ENCODE data around the gene PUM2. TPM values are rescaled to one million over a fixed set of nuclear protein-coding genes. Genes with fewer than 3 reads are reported as not detected.

PUM2 gene
- total and polyA plus RNA-seq, 2 of the 13 experiments (the other 11 are each of a cell fraction or from before 2014, with no cell fraction given), result 69.6 to 69.8 TPM

DNA sequence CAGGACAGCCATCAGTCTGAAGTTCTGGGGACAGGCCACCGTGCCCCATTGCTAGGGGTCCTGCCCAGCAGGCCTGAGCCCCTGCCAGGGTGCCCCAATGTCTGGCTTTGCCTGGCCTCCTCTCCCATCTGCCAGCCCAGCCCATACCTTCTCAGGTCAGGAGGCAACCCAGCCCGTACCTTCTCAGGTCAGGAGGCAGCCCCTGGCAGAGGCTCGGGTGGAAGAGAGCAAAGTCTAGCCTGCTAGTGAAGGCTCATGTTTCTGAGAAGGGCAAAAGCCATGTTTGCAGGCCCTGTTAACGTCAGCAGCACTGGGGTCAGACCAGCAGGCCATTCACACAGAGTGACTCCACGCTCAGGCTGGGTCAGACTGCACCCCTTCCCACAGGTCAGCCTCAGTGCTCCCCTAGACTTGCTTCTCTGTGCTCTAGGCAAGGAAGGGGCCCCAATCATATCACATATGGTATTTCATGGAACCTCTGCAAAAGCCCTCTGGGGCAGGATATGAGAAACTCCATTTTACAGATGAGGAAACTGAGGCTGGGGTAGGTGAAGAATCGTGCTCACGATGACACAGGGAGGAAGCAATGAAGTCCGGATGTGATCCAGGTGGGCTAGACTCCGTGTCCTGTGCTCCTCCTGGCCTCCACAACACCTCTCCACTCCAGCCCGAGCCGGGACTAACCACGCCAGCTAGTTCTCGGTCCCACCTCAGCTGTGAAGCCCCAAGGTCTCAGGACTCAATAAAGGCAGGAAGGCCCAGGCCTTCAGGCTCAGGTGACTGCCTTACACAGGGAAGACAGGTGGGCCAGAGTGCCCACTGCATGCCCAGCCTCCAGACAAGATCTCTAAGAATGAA lies 135.2 kb downstream of the PUM2 start (continued):
- TF ChIP-seq, protein P1, sequence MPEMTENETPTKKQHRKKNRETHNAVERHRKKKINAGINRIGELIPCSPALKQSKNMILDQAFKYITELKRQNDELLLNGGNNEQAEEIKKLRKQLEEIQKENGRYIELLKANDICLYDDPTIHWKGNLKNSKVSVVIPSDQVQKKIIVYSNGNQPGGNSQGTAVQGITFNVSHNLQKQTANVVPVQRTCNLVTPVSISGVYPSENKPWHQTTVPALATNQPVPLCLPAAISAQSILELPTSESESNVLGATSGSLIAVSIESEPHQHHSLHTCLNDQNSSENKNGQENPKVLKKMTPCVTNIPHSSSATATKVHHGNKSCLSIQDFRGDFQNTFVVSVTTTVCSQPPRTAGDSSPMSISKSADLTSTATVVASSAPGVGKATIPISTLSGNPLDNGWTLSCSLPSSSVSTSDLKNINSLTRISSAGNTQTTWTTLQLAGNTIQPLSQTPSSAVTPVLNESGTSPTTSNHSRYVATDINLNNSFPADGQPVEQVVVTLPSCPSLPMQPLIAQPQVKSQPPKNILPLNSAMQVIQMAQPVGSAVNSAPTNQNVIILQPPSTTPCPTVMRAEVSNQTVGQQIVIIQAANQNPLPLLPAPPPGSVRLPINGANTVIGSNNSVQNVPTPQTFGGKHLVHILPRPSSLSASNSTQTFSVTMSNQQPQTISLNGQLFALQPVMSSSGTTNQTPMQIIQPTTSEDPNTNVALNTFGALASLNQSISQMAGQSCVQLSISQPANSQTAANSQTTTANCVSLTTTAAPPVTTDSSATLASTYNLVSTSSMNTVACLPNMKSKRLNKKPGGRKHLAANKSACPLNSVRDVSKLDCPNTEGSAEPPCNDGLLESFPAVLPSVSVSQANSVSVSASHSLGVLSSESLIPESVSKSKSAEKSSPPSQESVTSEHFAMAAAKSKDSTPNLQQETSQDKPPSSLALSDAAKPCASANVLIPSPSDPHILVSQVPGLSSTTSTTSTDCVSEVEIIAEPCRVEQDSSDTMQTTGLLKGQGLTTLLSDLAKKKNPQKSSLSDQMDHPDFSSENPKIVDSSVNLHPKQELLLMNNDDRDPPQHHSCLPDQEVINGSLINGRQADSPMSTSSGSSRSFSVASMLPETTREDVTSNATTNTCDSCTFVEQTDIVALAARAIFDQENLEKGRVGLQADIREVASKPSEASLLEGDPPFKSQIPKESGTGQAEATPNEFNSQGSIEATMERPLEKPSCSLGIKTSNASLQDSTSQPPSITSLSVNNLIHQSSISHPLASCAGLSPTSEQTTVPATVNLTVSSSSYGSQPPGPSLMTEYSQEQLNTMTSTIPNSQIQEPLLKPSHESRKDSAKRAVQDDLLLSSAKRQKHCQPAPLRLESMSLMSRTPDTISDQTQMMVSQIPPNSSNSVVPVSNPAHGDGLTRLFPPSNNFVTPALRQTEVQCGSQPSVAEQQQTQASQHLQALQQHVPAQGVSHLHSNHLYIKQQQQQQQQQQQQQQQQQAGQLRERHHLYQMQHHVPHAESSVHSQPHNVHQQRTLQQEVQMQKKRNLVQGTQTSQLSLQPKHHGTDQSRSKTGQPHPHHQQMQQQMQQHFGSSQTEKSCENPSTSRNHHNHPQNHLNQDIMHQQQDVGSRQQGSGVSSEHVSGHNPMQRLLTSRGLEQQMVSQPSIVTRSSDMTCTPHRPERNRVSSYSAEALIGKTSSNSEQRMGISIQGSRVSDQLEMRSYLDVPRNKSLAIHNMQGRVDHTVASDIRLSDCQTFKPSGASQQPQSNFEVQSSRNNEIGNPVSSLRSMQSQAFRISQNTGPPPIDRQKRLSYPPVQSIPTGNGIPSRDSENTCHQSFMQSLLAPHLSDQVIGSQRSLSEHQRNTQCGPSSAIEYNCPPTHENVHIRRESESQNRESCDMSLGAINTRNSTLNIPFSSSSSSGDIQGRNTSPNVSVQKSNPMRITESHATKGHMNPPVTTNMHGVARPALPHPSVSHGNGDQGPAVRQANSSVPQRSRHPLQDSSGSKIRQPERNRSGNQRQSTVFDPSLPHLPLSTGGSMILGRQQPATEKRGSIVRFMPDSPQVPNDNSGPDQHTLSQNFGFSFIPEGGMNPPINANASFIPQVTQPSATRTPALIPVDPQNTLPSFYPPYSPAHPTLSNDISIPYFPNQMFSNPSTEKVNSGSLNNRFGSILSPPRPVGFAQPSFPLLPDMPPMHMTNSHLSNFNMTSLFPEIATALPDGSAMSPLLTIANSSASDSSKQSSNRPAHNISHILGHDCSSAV (CRISPR knock-in tag; IDR thresholded peaks at IDR 0.05; ENCODE audit: borderline replicate concordance), result no peak
- TF ChIP-seq, protein P2, sequence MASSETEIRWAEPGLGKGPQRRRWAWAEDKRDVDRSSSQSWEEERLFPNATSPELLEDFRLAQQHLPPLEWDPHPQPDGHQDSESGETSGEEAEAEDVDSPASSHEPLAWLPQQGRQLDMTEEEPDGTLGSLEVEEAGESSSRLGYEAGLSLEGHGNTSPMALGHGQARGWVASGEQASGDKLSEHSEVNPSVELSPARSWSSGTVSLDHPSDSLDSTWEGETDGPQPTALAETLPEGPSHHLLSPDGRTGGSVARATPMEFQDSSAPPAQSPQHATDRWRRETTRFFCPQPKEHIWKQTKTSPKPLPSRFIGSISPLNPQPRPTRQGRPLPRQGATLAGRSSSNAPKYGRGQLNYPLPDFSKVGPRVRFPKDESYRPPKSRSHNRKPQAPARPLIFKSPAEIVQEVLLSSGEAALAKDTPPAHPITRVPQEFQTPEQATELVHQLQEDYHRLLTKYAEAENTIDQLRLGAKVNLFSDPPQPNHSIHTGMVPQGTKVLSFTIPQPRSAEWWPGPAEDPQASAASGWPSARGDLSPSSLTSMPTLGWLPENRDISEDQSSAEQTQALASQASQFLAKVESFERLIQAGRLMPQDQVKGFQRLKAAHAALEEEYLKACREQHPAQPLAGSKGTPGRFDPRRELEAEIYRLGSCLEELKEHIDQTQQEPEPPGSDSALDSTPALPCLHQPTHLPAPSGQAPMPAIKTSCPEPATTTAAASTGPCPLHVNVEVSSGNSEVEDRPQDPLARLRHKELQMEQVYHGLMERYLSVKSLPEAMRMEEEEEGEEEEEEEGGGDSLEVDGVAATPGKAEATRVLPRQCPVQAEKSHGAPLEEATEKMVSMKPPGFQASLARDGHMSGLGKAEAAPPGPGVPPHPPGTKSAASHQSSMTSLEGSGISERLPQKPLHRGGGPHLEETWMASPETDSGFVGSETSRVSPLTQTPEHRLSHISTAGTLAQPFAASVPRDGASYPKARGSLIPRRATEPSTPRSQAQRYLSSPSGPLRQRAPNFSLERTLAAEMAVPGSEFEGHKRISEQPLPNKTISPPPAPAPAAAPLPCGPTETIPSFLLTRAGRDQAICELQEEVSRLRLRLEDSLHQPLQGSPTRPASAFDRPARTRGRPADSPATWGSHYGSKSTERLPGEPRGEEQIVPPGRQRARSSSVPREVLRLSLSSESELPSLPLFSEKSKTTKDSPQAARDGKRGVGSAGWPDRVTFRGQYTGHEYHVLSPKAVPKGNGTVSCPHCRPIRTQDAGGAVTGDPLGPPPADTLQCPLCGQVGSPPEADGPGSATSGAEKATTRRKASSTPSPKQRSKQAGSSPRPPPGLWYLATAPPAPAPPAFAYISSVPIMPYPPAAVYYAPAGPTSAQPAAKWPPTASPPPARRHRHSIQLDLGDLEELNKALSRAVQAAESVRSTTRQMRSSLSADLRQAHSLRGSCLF (CRISPR knock-in tag; IDR thresholded peaks at IDR 0.05; ENCODE audit: borderline replicate concordance), result no peak
- TF ChIP-seq ZNF7 (CRISPR knock-in tag; IDR thresholded peaks at IDR 0.05) (no peak), ZBTB7B (CRISPR knock-in tag; IDR thresholded peaks at IDR 0.05) (peak; percentile 97), ZNF781 (CRISPR knock-in tag; IDR thresholded peaks at IDR 0.05; ENCODE audit: borderline replicate concordance, not compliant biosample characterization) (peak; percentile 51), CCDC6 (CRISPR knock-in tag; IDR thresholded peaks at IDR 0.05) (no peak), FOXJ3 (CRISPR knock-in tag; IDR thresholded peaks at IDR 0.05; ENCODE audit: borderline replicate concordance) (peak; percentile 67; the same call in 1 of the 2 replicates), ZNF329 (CRISPR knock-in tag; IDR thresholded peaks at IDR 0.05; ENCODE audit: low read depth) (no peak)
- TF ChIP-seq, protein P3, sequence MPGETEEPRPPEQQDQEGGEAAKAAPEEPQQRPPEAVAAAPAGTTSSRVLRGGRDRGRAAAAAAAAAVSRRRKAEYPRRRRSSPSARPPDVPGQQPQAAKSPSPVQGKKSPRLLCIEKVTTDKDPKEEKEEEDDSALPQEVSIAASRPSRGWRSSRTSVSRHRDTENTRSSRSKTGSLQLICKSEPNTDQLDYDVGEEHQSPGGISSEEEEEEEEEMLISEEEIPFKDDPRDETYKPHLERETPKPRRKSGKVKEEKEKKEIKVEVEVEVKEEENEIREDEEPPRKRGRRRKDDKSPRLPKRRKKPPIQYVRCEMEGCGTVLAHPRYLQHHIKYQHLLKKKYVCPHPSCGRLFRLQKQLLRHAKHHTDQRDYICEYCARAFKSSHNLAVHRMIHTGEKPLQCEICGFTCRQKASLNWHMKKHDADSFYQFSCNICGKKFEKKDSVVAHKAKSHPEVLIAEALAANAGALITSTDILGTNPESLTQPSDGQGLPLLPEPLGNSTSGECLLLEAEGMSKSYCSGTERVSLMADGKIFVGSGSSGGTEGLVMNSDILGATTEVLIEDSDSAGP (CRISPR knock-in tag; IDR thresholded peaks at IDR 0.05; ENCODE audit: borderline replicate concordance), result peak; percentile 92
- TF ChIP-seq, protein P4, sequence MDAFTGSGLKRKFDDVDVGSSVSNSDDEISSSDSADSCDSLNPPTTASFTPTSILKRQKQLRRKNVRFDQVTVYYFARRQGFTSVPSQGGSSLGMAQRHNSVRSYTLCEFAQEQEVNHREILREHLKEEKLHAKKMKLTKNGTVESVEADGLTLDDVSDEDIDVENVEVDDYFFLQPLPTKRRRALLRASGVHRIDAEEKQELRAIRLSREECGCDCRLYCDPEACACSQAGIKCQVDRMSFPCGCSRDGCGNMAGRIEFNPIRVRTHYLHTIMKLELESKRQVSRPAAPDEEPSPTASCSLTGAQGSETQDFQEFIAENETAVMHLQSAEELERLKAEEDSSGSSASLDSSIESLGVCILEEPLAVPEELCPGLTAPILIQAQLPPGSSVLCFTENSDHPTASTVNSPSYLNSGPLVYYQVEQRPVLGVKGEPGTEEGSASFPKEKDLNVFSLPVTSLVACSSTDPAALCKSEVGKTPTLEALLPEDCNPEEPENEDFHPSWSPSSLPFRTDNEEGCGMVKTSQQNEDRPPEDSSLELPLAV (CRISPR knock-in tag; conservative IDR thresholded peaks at IDR 0.05; ENCODE audit: low read depth), result no peak
